HG02798 (cell line): ENCODE data around the gene ATP11B.

Experiments used
- ATAC-seq: cut with Tn5 transposase; IDR thresholded peaks from one replicate; pipeline ENCODE4 v1.9.1; 2021; ENCODE audit warnings: mild to moderate bottlenecking; ENCODE audit not compliant: unreplicated experiment, poor library complexity

ATP11B gene

DNA sequence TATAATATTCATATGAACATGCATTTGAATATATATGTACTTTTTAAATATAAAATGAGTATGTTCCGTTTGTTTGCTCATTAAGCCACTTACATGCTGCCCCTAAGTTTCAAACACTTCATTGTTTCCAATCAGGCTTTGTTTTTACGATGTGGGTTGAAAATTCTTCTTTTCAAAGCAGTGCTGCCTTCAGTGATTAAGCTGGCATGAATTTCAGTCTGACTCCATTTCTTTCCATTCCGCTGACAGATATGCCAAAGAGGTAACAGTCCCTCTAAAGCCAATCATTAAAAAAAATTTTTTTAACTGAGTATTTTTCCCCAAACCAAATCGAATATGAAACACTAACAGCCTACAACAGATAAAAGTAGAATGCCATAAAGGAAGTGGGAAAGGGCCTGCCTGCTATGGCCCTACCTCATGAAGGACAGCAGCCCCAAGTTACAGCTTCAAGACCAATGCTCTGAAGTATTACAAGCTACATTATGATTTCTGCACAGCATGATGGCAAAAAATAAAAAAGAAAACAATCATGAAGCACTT is 147.0 kb downstream of the ATP11B start:
- ATAC-seq = no peak

DNA sequence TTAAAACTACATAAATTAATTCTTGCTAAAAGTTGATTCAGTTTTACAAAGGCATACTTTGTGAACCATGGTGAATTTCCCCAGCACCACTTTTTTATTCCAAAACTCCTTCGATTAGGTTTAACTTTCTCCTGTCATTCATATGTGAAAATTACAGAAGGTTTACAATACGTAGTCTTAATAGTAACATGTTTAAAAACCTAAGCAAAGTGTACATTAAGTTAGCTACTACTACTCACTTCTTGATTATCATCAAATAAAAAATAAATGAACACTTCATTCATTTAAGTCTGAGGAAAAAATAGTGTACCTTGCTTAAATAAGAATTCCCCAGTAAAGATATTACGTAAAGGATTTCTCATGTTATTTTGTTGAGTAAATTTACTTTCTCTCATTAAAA is 148.4 kb downstream of the ATP11B start:
- ATAC-seq = no peak

DNA sequence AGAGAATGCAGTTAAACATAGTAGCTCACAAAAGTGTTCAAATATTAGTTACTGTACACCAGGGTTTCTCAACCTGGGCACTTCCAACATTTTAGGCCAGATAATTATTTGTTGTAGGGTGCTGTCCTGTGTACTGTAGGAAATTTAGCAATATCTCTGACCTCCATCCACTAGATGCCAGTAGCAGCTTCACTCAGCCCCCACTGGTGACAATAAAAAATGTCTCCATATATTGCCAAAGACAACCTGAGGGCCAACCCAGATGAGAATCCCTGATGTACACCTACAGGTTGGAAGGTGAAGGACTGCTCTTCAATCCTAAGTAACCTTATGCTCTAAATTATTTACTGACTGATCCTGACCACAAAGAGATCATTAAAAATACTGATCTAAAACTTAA is 154.6 kb downstream of the ATP11B start:
- ATAC-seq = no peak

DNA sequence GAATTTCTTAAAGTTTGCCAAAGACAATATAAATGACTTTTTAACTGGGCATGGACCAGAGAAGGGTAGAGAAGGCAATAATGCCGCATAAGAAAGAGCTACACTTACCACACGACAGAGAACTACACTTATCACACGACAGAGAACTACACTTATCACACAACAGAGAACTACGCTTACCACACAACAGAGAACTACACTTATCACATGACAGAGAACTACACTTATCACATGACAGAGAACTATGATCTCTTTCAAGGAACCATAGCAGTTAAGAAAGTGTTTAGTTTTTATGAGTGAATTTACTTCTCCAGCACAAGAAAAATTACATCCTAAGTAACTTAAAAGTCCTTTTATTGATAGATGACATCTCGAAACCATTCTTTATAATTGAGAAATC is 155.0 kb downstream of the ATP11B start:
- no peak for ATAC-seq

DNA sequence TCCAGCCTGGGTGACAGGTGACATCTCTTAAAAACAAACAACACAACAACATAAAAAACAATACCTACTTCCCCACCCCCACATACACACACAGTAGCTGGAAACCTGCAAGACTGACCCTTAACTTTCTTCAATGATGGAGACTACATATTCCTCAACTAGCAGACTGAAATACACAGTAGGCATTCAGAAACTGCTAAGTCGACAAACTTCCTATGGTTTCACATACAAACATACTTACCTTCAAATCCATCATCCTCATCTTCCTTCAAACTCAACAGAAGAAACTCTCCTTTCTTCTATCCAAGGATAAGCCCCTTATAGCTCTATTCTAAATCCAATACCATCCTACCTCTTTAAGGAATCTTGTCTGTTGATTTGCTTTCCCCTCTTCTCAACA is 156.4 kb downstream of the ATP11B start:
- no peak for ATAC-seq

DNA sequence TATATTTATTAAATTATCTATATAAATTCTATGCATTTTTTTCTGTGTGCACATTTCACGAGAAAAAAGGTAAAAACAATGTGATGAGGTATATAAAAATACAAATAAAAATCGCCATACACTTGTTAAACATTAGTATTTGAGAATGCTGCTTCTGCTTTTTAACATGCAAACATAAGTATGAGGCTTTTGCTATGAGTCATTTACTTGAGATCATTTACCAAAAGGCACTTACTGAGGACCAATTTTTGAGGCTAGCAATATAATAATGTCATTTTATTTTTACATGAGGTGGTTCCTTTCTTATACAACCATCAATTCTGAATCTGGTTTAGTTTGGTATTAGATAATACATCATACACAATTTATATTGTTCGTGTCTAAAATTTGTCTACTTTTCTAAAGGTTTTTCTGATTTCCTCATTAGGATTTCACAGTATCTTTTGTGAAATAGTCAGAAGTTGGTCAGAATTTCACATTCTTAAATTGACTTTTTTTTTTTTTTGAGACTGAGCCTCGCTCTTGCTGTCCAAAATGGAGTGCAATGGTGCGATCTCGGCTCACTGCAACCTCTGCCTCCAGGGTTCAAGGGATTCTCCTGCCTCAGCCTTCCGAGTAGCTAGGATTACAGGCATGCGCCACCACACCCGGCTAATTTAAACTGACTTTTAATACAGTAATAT is 161.4 kb downstream of the ATP11B start:
- ATAC-seq = peak; percentile 88

DNA sequence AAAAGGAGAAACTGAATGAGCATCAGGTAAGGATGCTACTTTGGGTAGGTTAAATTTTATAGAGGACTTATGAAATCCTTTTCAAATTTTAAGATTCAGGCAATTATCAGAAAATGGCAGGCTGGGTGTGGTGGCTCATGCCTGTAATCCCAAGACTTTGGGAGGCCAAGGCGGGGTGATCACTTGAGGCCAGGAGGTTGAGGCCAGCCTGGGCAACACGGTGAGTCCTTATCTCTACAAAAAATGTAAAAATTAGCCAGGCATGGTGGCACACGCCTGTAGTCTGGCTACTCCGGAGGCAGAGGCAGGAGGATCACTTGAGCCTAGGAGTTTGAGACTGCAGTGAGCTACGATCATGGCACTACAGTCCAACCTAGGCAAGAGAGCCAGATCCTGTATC is 163.9 kb downstream of the ATP11B start:
- no peak for ATAC-seq

DNA sequence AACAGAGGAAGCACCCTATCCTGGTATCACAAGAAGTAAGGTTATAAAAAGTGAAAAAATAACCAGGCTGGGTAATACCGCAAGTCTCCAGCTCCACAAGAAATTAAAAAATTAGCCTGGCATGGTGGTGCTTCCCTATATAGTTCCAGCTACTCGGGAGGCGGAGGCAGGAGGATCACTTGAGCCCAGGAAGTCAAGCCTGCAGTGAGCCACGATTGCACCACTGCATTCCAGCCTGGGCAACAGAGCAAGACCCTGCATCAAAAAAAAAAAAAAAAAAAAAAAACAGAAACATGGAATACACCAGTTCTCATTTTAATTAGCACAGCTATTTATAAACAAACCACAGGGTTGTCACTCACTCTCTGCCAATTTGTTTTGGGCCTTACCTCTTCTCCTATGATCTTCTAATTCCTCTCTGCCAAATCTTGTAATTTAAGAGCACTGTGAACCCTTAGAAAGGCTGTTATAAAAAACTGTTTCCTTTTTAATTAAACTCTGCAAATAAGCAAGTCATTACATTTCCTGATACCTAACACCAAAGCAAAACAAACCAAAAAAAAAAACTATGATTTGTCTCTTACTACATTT is 164.5 kb downstream of the ATP11B start:
- ATAC-seq = no peak

DNA sequence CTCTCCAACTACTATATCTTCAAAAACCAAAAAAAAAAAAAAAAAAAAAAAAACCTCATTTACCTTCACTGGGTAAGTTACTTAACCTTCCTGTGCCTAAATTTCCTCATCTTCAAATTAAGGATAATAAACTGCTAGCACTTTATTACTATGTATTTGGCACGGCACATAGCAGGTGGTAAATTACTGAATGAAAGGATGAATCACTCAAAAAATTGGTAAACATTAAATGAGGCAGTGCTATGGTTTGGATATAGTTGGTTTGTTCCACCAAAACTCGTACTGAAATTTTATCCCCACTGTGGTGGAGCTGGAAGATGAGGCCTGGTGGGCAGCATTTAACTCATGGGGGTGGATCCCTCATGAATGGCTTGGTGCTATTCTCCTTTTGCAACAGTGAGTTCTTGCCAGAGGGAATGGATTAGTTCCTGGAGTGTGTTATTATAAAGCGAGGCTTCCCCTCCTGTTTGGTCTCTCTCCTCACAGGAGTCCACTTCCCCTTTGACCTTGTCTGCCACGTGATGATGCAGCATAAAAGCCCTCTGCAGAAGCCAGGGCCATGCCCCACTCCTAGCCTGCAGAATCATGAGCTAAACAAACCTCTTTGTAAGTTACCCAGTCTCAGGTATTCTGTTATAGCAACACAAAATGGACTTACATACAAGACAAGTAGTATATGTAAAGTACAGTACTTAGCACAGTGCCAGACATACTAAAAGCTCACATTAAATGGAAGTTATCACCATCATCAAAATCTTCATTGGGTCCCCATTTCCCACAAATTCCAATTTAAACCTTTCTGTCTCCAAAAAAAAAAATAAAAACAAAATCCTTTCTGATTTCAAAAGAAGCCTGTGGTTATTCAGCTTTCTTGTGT is 166.4 kb downstream of the ATP11B start:
- ATAC-seq = no peak

DNA sequence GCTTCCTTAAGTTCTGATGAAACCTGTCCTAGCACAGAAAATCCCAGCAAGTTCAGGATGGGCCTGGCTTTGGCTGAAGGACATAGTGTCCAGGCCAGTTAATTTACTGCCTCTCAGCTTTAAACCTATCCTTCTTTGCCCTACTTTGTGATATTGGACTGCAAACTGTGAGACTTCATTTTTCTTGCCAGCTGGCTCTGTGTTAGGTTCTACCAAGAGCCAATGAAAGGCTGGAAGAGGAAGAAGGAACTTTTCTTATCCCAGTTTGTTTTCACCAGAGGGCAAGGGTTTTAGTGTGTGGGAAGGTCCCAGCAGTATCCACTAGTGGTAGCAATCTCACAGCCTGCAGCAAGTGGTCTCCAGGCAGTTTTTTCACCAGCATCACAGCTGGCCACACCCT is 168.9 kb downstream of the ATP11B start:
- ATAC-seq = no peak

DNA sequence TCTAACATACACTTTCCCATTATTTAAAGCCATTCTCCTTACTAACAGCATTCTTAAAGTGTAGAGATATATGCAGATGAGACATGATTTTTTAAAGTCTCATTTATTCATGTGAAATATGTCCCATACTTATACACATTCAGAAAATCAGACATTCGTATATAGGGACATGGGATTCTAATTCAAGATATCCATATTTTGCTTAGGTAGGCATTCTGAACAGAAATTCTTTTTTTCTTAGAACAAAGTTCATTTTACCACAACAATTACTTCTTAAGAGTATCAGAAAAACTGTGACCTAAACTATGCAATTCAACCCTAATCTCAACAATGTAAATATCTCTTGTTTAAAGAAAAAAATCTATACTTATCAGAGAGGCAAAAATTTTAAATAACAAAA is 170.9 kb downstream of the ATP11B start:
- no peak for ATAC-seq

DNA sequence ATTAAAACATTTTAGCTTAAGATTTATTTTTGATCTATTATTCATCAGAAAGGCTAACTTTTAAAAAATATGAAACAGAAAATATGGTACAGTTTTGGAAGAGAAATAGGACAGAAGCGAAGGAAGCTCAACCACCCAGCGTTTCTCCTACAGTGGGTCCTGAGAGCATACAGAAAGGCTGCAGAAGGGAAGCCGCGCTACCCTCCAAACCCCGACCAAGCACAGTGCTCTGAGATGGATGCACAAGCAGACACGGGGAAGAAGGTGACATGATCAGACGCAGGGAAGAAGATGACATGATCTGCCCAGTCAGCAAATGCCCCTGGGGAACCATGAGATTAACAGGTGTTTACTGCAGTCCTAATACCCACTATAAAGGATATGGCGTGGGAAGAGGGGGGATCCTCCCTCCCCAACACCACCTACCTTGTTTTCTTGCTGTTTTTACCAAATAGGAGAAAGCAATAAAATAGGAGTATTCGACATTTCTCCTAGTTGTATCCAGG is 172.6 kb downstream of the ATP11B start:
- ATAC-seq = no peak

DNA sequence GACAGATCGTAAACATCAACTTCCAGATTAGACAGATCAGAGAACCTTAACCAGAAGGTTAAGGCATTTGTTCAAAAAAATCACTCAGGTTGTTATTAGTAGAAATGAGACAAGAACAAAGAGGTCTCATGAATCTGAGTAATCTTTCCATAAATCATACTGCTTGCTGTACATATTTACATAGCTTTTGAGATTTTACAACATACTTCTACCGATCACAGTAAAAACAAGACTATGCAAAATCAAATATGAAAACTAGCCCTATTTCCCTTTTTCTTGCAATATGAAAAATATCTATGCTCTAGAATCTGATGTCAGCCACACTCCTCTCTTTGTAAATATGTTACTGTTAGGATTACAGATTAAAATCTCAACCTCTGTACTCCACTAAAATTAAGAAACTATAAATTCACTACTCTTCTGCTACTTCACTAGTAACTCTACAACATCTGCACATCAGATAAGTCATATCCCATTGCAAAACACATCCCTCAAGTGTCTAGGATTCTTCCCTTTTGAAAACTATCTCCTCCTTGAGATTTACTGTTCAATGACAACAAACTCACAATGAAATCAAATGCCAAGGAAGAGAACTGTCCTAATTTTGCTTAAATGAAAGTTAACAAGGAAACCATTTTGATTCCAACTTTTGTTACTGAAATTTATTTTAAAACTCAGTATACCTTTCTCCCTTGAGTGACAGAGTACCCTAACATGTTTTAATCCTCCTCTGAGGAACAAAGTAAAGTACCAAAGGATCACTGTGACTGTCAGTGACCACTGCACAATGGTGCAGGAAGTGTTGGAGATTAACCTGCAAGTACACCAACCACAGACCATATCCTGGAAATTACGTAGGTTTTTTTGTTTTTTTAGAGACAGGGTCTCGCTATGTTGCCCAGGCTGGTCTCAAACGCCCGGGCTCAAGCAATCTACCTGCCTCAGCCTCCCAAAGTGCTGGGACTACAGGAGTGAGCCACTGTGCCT is 174.2 kb downstream of the ATP11B start:
- peak; percentile 66 for ATAC-seq

DNA sequence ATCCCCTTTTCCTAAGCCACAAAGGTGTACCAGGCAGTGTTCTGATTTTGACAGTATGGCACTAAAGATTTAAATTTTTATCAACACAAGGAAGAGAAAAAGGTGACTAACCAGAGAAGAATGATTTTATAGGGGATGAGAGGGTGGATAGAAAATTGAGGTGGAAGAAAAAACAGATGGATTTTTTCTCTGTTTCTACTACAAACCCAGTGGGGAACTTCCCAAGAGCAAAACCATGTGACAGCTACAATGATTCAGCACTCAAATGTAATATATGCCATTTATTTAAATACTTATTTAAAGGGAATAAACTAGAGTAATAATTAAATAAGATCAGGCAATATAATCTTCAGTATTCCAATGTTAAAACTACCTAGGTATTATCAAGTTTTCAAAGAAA is 176.0 kb downstream of the ATP11B start:
- no peak for ATAC-seq

DNA sequence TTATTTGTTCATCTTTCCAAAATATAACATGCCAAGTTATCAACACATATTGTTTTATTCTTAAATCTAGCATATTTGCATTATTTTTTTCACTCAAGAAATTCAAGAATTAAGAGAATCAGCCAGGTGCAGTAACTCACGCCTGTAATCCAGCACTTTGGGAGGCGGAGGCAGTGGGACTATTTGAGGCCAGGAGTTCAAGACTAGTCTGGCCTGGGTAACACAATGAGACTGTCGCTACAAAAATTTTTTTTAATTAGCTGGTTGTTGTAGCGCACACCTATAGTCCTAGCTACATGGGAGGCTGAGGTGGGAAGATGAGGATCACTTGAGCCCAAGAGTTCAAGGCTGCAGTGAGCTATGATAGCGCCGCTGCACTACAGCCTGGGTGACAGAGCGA is 176.5 kb downstream of the ATP11B start:
- no peak for ATAC-seq

DNA sequence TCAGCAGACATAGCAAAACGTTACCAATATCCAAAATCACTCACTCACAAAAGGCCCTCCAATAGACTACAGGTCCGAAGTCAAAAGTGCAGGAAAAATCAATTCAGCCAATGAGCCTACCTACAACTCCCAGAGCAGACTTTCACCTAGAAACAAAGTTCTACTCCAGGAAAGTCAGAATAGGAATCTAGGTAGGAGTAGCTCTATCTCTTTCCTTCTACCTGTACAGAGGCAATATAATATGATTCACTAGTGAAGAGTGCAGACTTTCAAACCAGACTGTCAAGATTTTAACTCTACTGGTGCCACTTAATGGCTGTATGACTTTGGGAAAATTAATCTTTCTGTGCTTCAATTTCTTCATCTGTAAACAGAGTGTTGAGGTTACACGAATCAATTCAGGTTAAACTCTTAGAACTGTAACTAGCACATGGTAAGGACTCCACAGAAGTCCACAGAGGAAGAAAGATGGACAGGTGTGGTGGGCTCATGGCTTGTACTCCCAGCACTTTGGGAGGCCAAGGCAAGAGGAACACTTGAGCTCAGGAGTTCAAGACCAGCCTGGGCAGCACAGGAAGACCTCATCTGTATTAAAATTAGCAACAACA is 177.6 kb downstream of the ATP11B start:
- ATAC-seq = no peak
